Vagina (tissue), 2 donors: ENCODE data around the gene ACSS1. TPM values are rescaled to one million over a fixed set of nuclear protein-coding genes. Genes with fewer than 3 reads are reported as not detected.

Experiments
- DNase-seq, 2 donors: peaks; one replicate each; pipeline ENCODE4 v3.0.0-alpha.2; 2017; ENCODE audit errors: extremely low spot score in 2 of 2
- H3K27ac ChIP-seq: fragments of 200-600 bp; sonication (generic); one replicate; pipeline ENCODE4 v1.5.1; 2019
- H3K27me3 ChIP-seq: fragments of 200-600 bp; sonication (generic); one replicate; pipeline ENCODE4 v1.5.1; 2019
- H3K36me3 ChIP-seq, 2 donors: fragments of 200-600 bp; sonication (generic); one replicate each; pipeline ENCODE4 v1.5.1; 2017 to 2019
- H3K4me1 ChIP-seq: fragments of 200-600 bp; sonication (generic); one replicate; pipeline ENCODE4 v1.5.1; 2019
- H3K4me3 ChIP-seq, 2 donors: fragments of 200-600 bp; sonication (generic); 1 replicate in 1 of 2; 2 replicates in 1 of 2; pipeline ENCODE4 v1.5.1; 2016 to 2019
- H3K9me3 ChIP-seq: fragments of 200-600 bp; sonication (generic); one replicate; pipeline ENCODE4 v1.5.1; 2019
- CTCF ChIP-seq, 3 experiments: fragments of 450-650 bp in 2 of 3; fragments of 200-600 bp in 1 of 3; sonication (generic) in 1 of 3; IDR thresholded peaks; one replicate each; pipeline ENCODE4 v1.5.1; 2017 to 2019; ENCODE audit warnings: antibody characterized with exemption in 3 of 3, mild to moderate bottlenecking in 2 of 3, moderate library complexity in 2 of 3
- POLR2A ChIP-seq, 2 donors: fragments of 450-650 bp; IDR thresholded peaks; one replicate each; pipeline ENCODE4 v1.6.1; 2017; ENCODE audit warnings: antibody characterized with exemption in 2 of 2, mild to moderate bottlenecking in 2 of 2, moderate library complexity in 2 of 2
- POLR2AphosphoS5 ChIP-seq, 2 donors: sonication (generic); formaldehyde crosslinking; IDR thresholded peaks; one replicate each; pipeline ENCODE4 v1.9.0; 2017; ENCODE audit warnings: antibody characterized with exemption in 2 of 2, mild to moderate bottlenecking in 2 of 2, low read depth in 1 of 2; ENCODE audit not compliant: insufficient read depth in 1 of 2
- intact Hi-C: fragments of 100-400 bp; cut with DNase I; formaldehyde crosslinking; loops from one replicate; pipeline ENCODE4 v1.15.1; 2023
- total RNA-seq: library from RNA; depleted of rRNA; stranded (reverse); fragments of >200 nt; gene quantifications from one replicate; pipeline ENCODE4 v1.2.3, GENCODE V29; 2016

The ACSS1 gene
- total RNA-seq, 1 donor from 2014 or later: 26.3 TPM

- DNase-seq: peak in 1 of 2 donors; percentile 77
- H3K27me3 ChIP-seq: no peaks in the 10 kb centered on the region
- intact Hi-C loops: no loop called here
These were observed 71.4 kb downstream of the ACSS1 start for GRCh38 chr20:24986436-24987015.

GRCh38 chr20:24985802-24986201 lies 72.1 kb downstream of the ACSS1 start:
- Histone ChIP-seq H3K27me3 (no peaks in the 10 kb centered on the region), H3K27ac (no peak overlapping the region), H3K4me1 (peaks cover 3% of the 10 kb centered on the region), H3K9me3 (no peaks in the 10 kb centered on the region), H3K4me3 (no peak overlapping the region), H3K36me3 (peaks cover 0 to 13% of the 10 kb centered on the region in 2 donors)
- TF ChIP-seq POLR2AphosphoS5 (IDR thresholded peaks at IDR 0.05; ENCODE audit: insufficient read depth in 1 of 2, low read depth in 1 of 2): no peak
- no peak for TF ChIP-seq CTCF (IDR thresholded peaks at IDR 0.05)
- no peak for TF ChIP-seq POLR2A (IDR thresholded peaks at IDR 0.05)
- intact Hi-C loops: no loop called here
- DNase-seq: peak in 1 of 2 donors; percentile 67

More at GRCh38 chr20:24986436-24987015, 71.4 kb downstream of the ACSS1 start:
- H3K4me1 ChIP-seq: peaks cover 10% of the 10 kb centered on the region
- peaks cover 0 to 13% of the 10 kb centered on the region in 2 donors for H3K36me3 ChIP-seq
- no peak for TF ChIP-seq POLR2A (IDR thresholded peaks at IDR 0.05)
- no peak for TF ChIP-seq CTCF (IDR thresholded peaks at IDR 0.05)
- TF ChIP-seq POLR2AphosphoS5 (IDR thresholded peaks at IDR 0.05; ENCODE audit: insufficient read depth in 1 of 2, low read depth in 1 of 2): no peak
- no peaks in the 10 kb centered on the region for H3K9me3 ChIP-seq
- no peak overlapping the region for H3K27ac ChIP-seq
- H3K4me3 ChIP-seq: no peak overlapping the region

- Histone ChIP-seq H3K4me1 (no peaks in the 10 kb centered on the region), H3K9me3 (no peaks in the 10 kb centered on the region), H3K27me3 (no peaks in the 10 kb centered on the region), H3K36me3 (peaks cover 0 to 19% of the 10 kb centered on the region in 2 donors), H3K27ac (no peak overlapping the region), H3K4me3 (no peak overlapping the region)
- peak in 1 of 2 donors; percentile 58 for DNase-seq
- intact Hi-C loops: no loop called here
- TF ChIP-seq POLR2A (IDR thresholded peaks at IDR 0.05) (no peak), CTCF (IDR thresholded peaks at IDR 0.05) (no peak)
These were observed 72.8 kb downstream of the ACSS1 start for GRCh38 chr20:24984961-24985640.

- Histone ChIP-seq H3K36me3 (peaks cover 0 to 22% of the 10 kb centered on the region in 2 donors), H3K9me3 (no peaks in the 10 kb centered on the region), H3K4me1 (no peaks in the 10 kb centered on the region), H3K4me3 (no peak overlapping the region), H3K27ac (no peak overlapping the region), H3K27me3 (no peaks in the 10 kb centered on the region)
- DNase-seq: no peak
- TF ChIP-seq POLR2A (IDR thresholded peaks at IDR 0.05): no peak
- TF ChIP-seq POLR2AphosphoS5 (IDR thresholded peaks at IDR 0.05; ENCODE audit: insufficient read depth in 1 of 2, low read depth in 1 of 2): no peak
- no peak for TF ChIP-seq CTCF (IDR thresholded peaks at IDR 0.05)
- intact Hi-C loops: no loop called here
These were observed 74.0 kb downstream of the ACSS1 start for GRCh38 chr20:24983896-24984295.

GRCh38 chr20:24981790-24982189 lies 76.1 kb downstream of the ACSS1 start:
- H3K27ac ChIP-seq: no peak overlapping the region
- TF ChIP-seq POLR2A (IDR thresholded peaks at IDR 0.05) (no peak), CTCF (IDR thresholded peaks at IDR 0.05) (no peak)
- intact Hi-C loops: no loop called here
- no peaks in the 10 kb centered on the region for H3K27me3 ChIP-seq
- H3K36me3 ChIP-seq: peaks cover 0 to 27% of the 10 kb centered on the region in 2 donors
- no peaks in the 10 kb centered on the region for H3K9me3 ChIP-seq
- no peaks in the 10 kb centered on the region for H3K4me1 ChIP-seq
- no peak overlapping the region for H3K4me3 ChIP-seq
- DNase-seq: peak in 1 of 2 donors; percentile 75
